Vagina (tissue), 2 donors: ENCODE measurements around the gene FOXO3.

Source experiments
- POLR2AphosphoS5 ChIP-seq, 2 donors: sonication (generic); formaldehyde crosslinking; IDR thresholded peaks; one replicate each; pipeline ENCODE4 v1.9.0; 2017; ENCODE audit warnings: antibody characterized with exemption in 2 of 2, mild to moderate bottlenecking in 2 of 2, low read depth in 1 of 2; ENCODE audit not compliant: insufficient read depth in 1 of 2
- TF ChIP-seq, protein P1 (sequence below), 3 experiments: fragments of 450-650 bp in 2 of 3; fragments of 200-600 bp in 1 of 3; sonication (generic) in 1 of 3; IDR thresholded peaks; one replicate each; pipeline ENCODE4 v1.5.1; 2017 to 2019; ENCODE audit warnings: antibody characterized with exemption in 3 of 3, mild to moderate bottlenecking in 2 of 3, moderate library complexity in 2 of 3

DNA sequence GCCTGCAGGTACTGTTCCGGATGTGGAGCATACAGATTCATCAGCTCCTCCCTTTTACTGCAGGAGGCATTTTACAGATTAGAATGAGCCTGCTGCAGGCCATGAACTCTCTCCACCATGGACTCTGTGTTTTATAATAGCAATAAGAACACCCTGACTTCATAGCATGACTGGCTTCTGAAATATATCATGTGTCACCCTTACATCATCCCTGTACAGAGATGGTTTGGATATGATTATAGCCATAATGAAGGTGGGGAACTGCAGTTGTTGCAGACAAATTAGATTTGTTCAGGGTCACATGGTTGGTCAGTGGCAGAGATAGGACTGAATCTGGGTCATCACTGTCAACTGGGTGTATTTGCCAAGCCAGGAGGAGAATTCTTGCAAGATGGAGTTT lies 100.7 kb downstream of the FOXO3 start:
- TF ChIP-seq, protein P1, sequence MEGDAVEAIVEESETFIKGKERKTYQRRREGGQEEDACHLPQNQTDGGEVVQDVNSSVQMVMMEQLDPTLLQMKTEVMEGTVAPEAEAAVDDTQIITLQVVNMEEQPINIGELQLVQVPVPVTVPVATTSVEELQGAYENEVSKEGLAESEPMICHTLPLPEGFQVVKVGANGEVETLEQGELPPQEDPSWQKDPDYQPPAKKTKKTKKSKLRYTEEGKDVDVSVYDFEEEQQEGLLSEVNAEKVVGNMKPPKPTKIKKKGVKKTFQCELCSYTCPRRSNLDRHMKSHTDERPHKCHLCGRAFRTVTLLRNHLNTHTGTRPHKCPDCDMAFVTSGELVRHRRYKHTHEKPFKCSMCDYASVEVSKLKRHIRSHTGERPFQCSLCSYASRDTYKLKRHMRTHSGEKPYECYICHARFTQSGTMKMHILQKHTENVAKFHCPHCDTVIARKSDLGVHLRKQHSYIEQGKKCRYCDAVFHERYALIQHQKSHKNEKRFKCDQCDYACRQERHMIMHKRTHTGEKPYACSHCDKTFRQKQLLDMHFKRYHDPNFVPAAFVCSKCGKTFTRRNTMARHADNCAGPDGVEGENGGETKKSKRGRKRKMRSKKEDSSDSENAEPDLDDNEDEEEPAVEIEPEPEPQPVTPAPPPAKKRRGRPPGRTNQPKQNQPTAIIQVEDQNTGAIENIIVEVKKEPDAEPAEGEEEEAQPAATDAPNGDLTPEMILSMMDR (IDR thresholded peaks at IDR 0.05) = no peak
- no peak for TF ChIP-seq POLR2AphosphoS5 (IDR thresholded peaks at IDR 0.05; ENCODE audit: insufficient read depth in 1 of 2, low read depth in 1 of 2)
